Lung (tissue), 12 donors: Measurements from ENCODE around the gene C15orf39. TPM values are rescaled to one million over a fixed set of nuclear protein-coding genes. Genes with fewer than 3 reads are reported as not detected.
A peak's percentile ranks its signal among the peaks of the same experiment; 100 is the strongest.

Source experiments
- ATAC-seq: fragments of 200-7000 bp; cut with Tn5 transposase; one replicate; pipeline ENCODE4 v1.9.1; 2020; ENCODE audit warnings: moderate number of reproducible peaks; ENCODE audit not compliant: insufficient read depth, low FRiP score
- DNase-seq, 3 donors: peaks; one replicate each; pipeline ENCODE4 v3.0.0-alpha.2; 2013 to 2017
- H3K27ac ChIP-seq, 2 donors: one replicate each; pipeline ENCODE4 v1.5.1; 2013; ENCODE audit warnings: mild to moderate bottlenecking in 2 of 2, moderate library complexity in 2 of 2, control low read depth in 1 of 2, inconsistent platforms in 1 of 2, low read depth in 1 of 2, low read length in 1 of 2
- H3K27me3 ChIP-seq, 3 donors: one replicate each; pipeline ENCODE4 v1.5.1; 2013; ENCODE audit warnings: low read length in 2 of 3; ENCODE audit not compliant: control insufficient read depth in 3 of 3, insufficient read depth in 3 of 3
- H3K36me3 ChIP-seq, 4 donors: one replicate each; pipeline ENCODE4 v1.5.1; 2013; ENCODE audit warnings: low read length in 4 of 4, mild to moderate bottlenecking in 1 of 4, moderate library complexity in 1 of 4; ENCODE audit not compliant: control insufficient read depth in 4 of 4, insufficient read depth in 4 of 4
- H3K4me1 ChIP-seq, 5 donors: one replicate each; pipeline ENCODE4 v1.5.1; 2013; ENCODE audit warnings: low read length in 5 of 5, mild to moderate bottlenecking in 2 of 5, moderate library complexity in 1 of 5; ENCODE audit not compliant: control insufficient read depth in 5 of 5, insufficient read depth in 5 of 5
- H3K4me3 ChIP-seq: one replicate; pipeline ENCODE4 v1.5.1; 2013; ENCODE audit warnings: mild to moderate bottlenecking, control low read depth, moderate library complexity
- H3K9ac ChIP-seq, 2 donors: one replicate each; pipeline ENCODE4 v1.5.1; 2013; ENCODE audit warnings: low read length in 2 of 2, control low read depth in 1 of 2; ENCODE audit not compliant: insufficient read depth in 1 of 2
- H3K9me3 ChIP-seq, 4 donors: one replicate each; pipeline ENCODE4 v1.5.1; 2013; ENCODE audit warnings: low read length in 3 of 4, mild to moderate bottlenecking in 1 of 4, moderate library complexity in 1 of 4; ENCODE audit not compliant: control insufficient read depth in 4 of 4, insufficient read depth in 3 of 4
- WGBS, 2 donors: extraction: QIAGEN DNeasy Blood & Tissue Kit; methylation state at CpG; one replicate each; pipeline ENCODE4 v1.1.7; 2013; 5-methylcytosine and 5-hydroxymethylcytosine counted together
- polyA plus RNA-seq, 2 donors: library from polyadenylated mRNA; stranded (reverse); fragments of 200-250 nt; gene quantifications; one replicate each; pipeline ENCODE4 v1.2.1, GENCODE V29; 2013
- total RNA-seq, 2 donors: library from RNA; depleted of rRNA in 1 of 2; stranded (reverse); fragments of >200 nt in 1 of 2; gene quantifications; one replicate each; pipeline ENCODE4 v1.2.1, GENCODE V29; 2014 to 2021
- TF ChIP-seq, protein P1 (sequence below): IDR thresholded peaks from 2 replicates; pipeline ENCODE4 v1.5.1; 2012; ENCODE audit warnings: mild to moderate bottlenecking; ENCODE audit errors: control extremely low read depth, extremely low read depth
- donor health status: control.
- donor health status: control.
- donor health status: Bipolar disorder and iron deficiency.
- donor health status: healthy.
- donor health status: DM: yes; HTN: yes; CAD: no.

Gene C15orf39
- total and polyA plus RNA-seq, 4 donors, result 13.1 to 57.7 (median 25.6) TPM

DNA sequence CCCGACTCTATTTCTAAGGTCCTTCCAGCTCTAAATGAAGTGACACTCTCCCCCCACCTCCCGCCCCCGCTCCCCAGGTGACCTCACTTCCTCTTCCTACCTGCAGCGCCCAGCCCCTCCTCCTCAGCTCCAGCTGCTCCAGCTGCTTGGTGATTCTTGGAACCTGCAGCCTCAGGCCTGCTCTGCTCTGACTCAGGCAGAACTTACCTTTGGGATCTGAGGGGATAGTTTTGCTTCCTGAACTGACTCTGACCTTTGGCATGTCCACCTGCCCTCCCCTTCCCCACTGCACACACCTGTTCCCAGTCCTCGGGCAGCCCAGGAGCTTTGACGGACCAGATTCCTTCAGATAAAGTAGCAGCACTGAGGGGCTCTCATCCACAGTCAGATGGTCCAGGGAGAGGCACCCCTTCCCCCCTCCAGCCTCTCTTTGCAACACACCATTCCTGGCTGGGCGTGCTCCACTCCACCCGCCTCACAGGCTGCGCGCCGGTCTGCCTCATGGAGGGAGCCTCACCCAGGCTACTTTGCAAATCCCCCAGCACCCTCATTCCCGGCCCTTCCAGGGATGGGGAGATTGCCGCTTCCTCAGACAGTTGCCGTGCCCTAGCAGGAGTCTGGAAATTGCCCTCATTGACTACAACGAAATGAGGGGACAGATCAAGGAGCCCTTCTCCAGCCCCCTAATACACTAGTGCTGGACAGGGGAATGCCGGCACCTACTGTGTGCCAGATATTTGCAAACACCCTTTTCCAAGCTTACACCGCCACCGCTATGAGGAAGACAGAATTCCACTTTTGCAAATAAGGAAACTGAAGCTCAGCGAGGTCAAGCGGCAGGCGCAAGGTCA is 692 bp upstream of the C15orf39 start:
- peak in 2 of 3 donors; percentile 47 to 55 for DNase-seq
- H3K4me1 ChIP-seq, result peaks cover 3 to 36% (median 13%) of the 10 kb centered on the region in 5 donors

DNA sequence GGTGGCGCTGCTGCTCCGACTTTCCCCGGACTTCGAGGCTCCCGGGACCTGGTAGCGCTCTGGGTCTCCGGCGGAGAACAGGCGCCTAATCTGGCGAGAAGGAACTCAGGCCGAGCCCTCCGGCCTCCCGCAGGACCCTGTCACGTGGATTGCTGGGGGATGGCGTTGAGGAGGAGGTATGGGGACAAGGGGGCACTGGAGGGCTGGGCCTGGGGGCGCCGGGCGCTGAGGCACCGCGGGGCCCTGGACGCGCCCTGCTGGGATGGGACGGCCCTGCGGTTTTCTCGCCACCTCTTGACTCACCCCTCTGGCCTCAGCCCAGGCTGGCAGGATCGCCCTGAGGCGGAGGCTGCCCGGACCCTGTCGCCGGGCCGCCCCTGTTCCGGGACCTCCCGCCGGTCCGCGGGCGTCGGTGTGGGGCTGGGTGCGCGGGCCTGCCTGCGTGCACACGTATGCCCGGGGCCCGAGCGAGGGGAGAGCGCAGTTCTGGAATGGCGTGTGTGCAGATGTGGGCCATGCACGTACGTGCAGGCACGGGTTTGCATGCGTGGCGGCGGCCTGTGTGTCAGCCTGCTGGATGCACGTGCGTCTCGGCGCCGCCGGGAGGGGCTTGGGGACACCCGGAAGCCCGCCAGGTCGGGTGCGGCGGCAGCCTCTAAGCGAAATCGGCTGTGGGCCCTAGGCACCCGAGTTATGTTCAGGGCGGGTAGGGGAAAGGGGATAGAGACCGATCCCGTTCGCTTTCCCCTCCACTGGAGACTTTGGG is 752 bp downstream of the C15orf39 start:
- Histone ChIP-seq H3K27ac (peak overlapping the region; percentile 95 to 96), H3K4me1 (peaks cover 3 to 32% (median 13%) of the 10 kb centered on the region in 5 donors), H3K9me3 (no peaks in the 10 kb centered on the region), H3K36me3 (peaks cover 0 to 17% (median 3%) of the 10 kb centered on the region in 4 donors), H3K4me3 (peak overlapping the region; percentile 85), H3K27me3 (peaks cover 0 to 4% (median 0%) of the 10 kb centered on the region in 3 donors), H3K9ac (peak overlapping the region; percentile 16 to 47)
- TF ChIP-seq, protein P1, sequence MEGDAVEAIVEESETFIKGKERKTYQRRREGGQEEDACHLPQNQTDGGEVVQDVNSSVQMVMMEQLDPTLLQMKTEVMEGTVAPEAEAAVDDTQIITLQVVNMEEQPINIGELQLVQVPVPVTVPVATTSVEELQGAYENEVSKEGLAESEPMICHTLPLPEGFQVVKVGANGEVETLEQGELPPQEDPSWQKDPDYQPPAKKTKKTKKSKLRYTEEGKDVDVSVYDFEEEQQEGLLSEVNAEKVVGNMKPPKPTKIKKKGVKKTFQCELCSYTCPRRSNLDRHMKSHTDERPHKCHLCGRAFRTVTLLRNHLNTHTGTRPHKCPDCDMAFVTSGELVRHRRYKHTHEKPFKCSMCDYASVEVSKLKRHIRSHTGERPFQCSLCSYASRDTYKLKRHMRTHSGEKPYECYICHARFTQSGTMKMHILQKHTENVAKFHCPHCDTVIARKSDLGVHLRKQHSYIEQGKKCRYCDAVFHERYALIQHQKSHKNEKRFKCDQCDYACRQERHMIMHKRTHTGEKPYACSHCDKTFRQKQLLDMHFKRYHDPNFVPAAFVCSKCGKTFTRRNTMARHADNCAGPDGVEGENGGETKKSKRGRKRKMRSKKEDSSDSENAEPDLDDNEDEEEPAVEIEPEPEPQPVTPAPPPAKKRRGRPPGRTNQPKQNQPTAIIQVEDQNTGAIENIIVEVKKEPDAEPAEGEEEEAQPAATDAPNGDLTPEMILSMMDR, result no peak
- ATAC-seq (peak; percentile 38), DNase-seq (peak; percentile 65 to 82 (median 76))
- WGBS, 2 donors, result 1% methylated on average over 59 to 71 of the region's 71 CpGs

More for the DNA sequence above, 692 bp upstream of the C15orf39 start:
- Histone ChIP-seq H3K9ac (no peak overlapping the region), H3K4me3 (peak overlapping the region; percentile 63), H3K9me3 (no peaks in the 10 kb centered on the region), H3K27me3 (peaks cover 0 to 4% (median 0%) of the 10 kb centered on the region in 3 donors), H3K36me3 (peaks cover 0 to 3% (median 0%) of the 10 kb centered on the region in 4 donors), H3K27ac (peak overlapping the region; percentile 83 to 90)
- 2 to 8% methylated on average over 21 of the region's 21 CpGs for WGBS, 2 donors
- no peak for ATAC-seq
- TF ChIP-seq, protein P1, result no peak

DNA sequence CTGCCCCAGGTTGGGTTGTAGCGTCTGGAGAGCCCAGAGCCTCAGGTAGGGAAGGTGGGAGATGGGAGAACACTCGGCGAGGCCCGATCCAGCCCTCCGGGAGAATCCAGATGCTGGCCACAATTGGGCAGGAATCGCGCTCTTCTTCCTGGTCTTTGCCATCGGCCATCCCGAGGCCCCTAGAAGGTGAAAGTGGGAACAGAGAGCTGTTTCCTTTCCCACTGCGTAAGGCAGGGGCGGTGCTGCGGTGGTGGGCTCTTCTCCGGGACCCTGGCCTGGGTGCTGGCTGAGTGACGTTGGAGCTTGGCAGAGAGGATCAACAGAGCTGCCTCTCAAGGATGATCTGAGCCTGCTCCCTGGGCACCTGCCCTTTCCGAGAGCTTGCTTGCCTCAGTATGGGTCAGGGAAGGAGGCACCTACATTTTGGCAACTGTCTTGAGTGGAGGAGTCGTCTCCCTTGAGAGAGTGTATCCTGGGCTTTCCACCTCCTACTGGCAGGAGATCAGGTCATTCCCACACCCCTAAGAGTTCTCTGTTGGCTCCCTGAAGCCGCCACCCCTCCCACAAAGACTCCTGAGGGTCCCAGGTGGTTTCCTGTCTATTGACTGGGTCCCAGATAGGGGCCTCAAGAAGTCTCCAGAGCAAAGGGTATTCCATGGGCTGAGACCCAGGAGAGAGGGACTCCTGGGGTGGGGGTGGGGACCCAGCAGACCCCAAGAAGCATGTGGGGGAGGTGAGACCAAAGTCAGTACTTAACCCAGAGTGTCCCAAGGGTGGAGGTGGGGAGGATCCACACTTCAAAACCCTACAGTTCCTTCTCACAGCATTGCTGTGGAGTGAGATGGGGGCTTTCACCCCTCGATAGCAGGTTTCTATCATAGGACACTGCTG is 1.6 kb downstream of the C15orf39 start:
- no peak for ATAC-seq
- DNase-seq, result no peak
- 5 to 10% methylated on average over 18 of the region's 18 CpGs for WGBS, 2 donors
- peaks cover 3 to 32% (median 13%) of the 10 kb centered on the region in 5 donors for H3K4me1 ChIP-seq
- peak overlapping the region; percentile 16 to 47 for H3K9ac ChIP-seq
- H3K36me3 ChIP-seq, result peaks cover 0 to 25% (median 9%) of the 10 kb centered on the region in 4 donors
- peak overlapping the region; percentile 95 to 96 for H3K27ac ChIP-seq
- H3K9me3 ChIP-seq, result no peaks in the 10 kb centered on the region
- TF ChIP-seq, protein P1, result no peak
- H3K27me3 ChIP-seq, result peaks cover 0 to 4% (median 0%) of the 10 kb centered on the region in 3 donors
- peak overlapping the region; percentile 85 for H3K4me3 ChIP-seq
